GM23338 (cell line): Measurements from ENCODE around the gene ANKRD27. TPM values are rescaled to one million over a fixed set of nuclear protein-coding genes. Genes with fewer than 3 reads are reported as not detected.

Experiments
- ATAC-seq: fragments of 200-7000 bp; cut with Tn5 transposase; 3 replicates; pipeline ENCODE4 v1.9.1; 2020
- DNase-seq: peaks from one replicate; pipeline ENCODE4 v3.0.0-alpha.2; 2015; ENCODE audit warnings: low spot score
- H2AFZ ChIP-seq: fragments of 200-600 bp; sonication (generic); 2 replicates; pipeline ENCODE4 v1.8.0; 2016; ENCODE audit warnings: antibody characterized with exemption, mild to moderate bottlenecking, moderate library complexity
- H3F3A ChIP-seq: fragments of 200-600 bp; sonication (generic); replicated peaks from 2 replicates; pipeline ENCODE4 v1.8.0; 2017; ENCODE audit warnings: antibody characterized with exemption, mixed run types, low read depth
- H3K27ac ChIP-seq: fragments of 200-600 bp; sonication (generic); 2 replicates; pipeline ENCODE4 v1.6.1; 2016; ENCODE audit warnings: low read depth
- H3K27me3 ChIP-seq: fragments of 200-600 bp; sonication (generic); 2 replicates; pipeline ENCODE4 v1.8.0; 2016; ENCODE audit warnings: mild to moderate bottlenecking, mixed run types, moderate library complexity; ENCODE audit not compliant: insufficient read depth
- H3K36me3 ChIP-seq: fragments of 200-600 bp; sonication (generic); 2 replicates; pipeline ENCODE4 v1.8.0; 2016; ENCODE audit warnings: mild to moderate bottlenecking; ENCODE audit not compliant: insufficient read depth
- H3K4me1 ChIP-seq: fragments of 200-600 bp; sonication (generic); 2 replicates; pipeline ENCODE4 v1.8.0; 2016; ENCODE audit warnings: mild to moderate bottlenecking, moderate library complexity; ENCODE audit not compliant: insufficient read depth
- H3K4me2 ChIP-seq: fragments of 200-600 bp; sonication (generic); 2 replicates; pipeline ENCODE4 v1.7.1; 2017; ENCODE audit warnings: mixed run types
- H3K4me3 ChIP-seq: fragments of 200-600 bp; sonication (generic); 2 replicates; pipeline ENCODE4 v1.6.1; 2016; ENCODE audit warnings: mixed run types
- H3K79me2 ChIP-seq: fragments of 200-600 bp; sonication (generic); replicated peaks from 2 replicates; pipeline ENCODE4 v1.8.0; 2017; ENCODE audit warnings: mild to moderate bottlenecking; ENCODE audit not compliant: insufficient read depth
- H3K9me2 ChIP-seq: fragments of 200-600 bp; sonication (generic); 2 replicates; pipeline ENCODE4 v1.8.0; 2017; ENCODE audit not compliant: insufficient read depth
- H4K20me1 ChIP-seq: fragments of 200-600 bp; sonication (generic); replicated peaks from 2 replicates; pipeline ENCODE4 v1.8.0; 2017; ENCODE audit warnings: mild to moderate bottlenecking; ENCODE audit not compliant: insufficient read depth
- H3K27ac Mint-ChIP-seq: 2 replicates; pipeline ENCODE4 v1.8.0; 2020; ENCODE audit warnings: inconsistent platforms, mild to moderate bottlenecking, moderate library complexity, mixed read lengths
- H3K27me3 Mint-ChIP-seq: 3 replicates; pipeline ENCODE4 v1.8.0; 2022; ENCODE audit warnings: low read depth, mild to moderate bottlenecking, moderate library complexity, mixed read lengths, inconsistent platforms; ENCODE audit not compliant: insufficient read depth, poor library complexity
- H3K36me3 Mint-ChIP-seq: 3 replicates; pipeline ENCODE4 v1.8.0; 2021; ENCODE audit warnings: low read depth, mild to moderate bottlenecking, inconsistent platforms, moderate library complexity, mixed read lengths
- H3K4me1 Mint-ChIP-seq: 3 replicates; pipeline ENCODE4 v1.8.0; 2020; ENCODE audit warnings: mild to moderate bottlenecking, inconsistent platforms, mixed read lengths
- H3K4me3 Mint-ChIP-seq: 3 replicates; pipeline ENCODE4 v1.8.0; 2021; ENCODE audit warnings: moderate library complexity, mild to moderate bottlenecking, inconsistent platforms, mixed read lengths
- H3K9me3 Mint-ChIP-seq: 3 replicates; pipeline ENCODE4 v1.8.0; 2020; ENCODE audit warnings: moderate library complexity, mild to moderate bottlenecking, inconsistent platforms, mixed read lengths
- CREB1 ChIP-seq: fragments of 250-450 bp; sonication (Bioruptor Pico); IDR thresholded peaks from 2 replicates; pipeline ENCODE4 v1.5.0; 2020; ENCODE audit warnings: low read depth, mild to moderate bottlenecking, moderate library complexity
- ETS1 ChIP-seq: IDR thresholded peaks from 2 replicates; pipeline ENCODE4 v1.6.1; 2016; ENCODE audit warnings: antibody characterized with exemption
- EZH2 ChIP-seq: fragments of 200-600 bp; sonication (generic); IDR thresholded peaks from one replicate; pipeline ENCODE4 v1.8.0; 2017; ENCODE audit warnings: antibody characterized with exemption, mild to moderate bottlenecking, low read depth; ENCODE audit not compliant: unreplicated experiment
- EZH2phosphoT487 ChIP-seq: fragments of 200-600 bp; sonication (generic); IDR thresholded peaks from one replicate; pipeline ENCODE4 v1.8.1; 2018; ENCODE audit warnings: antibody characterized with exemption; ENCODE audit not compliant: unreplicated experiment
- JUNB ChIP-seq: IDR thresholded peaks from one replicate; pipeline ENCODE4 v1.6.1; 2016; ENCODE audit warnings: antibody characterized with exemption; ENCODE audit not compliant: unreplicated experiment
- NANOG ChIP-seq: IDR thresholded peaks from 2 replicates; pipeline ENCODE4 v1.6.1; 2016; ENCODE audit warnings: antibody characterized with exemption, borderline replicate concordance
- POLR2AphosphoS5 ChIP-seq: IDR thresholded peaks from 2 replicates; pipeline ENCODE4 v1.6.1; 2016; ENCODE audit warnings: antibody characterized with exemption, low read depth
- STAT1 ChIP-seq: IDR thresholded peaks from one replicate; pipeline ENCODE4 v1.6.1; 2016; ENCODE audit warnings: antibody characterized with exemption; ENCODE audit not compliant: unreplicated experiment
- ZNF114 ChIP-seq: fragments of 250-450 bp; sonication (Bioruptor Pico); IDR thresholded peaks from 2 replicates; pipeline ENCODE4 v1.5.0; 2020; ENCODE audit warnings: mild to moderate bottlenecking, moderate library complexity
- ZNF331 ChIP-seq: fragments of 250-450 bp; sonication (Bioruptor Pico); IDR thresholded peaks from 2 replicates; pipeline ENCODE4 v1.5.0; 2020; ENCODE audit warnings: low read depth, mild to moderate bottlenecking, moderate library complexity
- ZNF462 ChIP-seq: fragments of 250-450 bp; sonication (Bioruptor Pico); IDR thresholded peaks from 2 replicates; pipeline ENCODE4 v1.5.0; 2020; ENCODE audit warnings: mild to moderate bottlenecking, moderate library complexity
- polyA plus RNA-seq: library from polyadenylated mRNA; unstranded; fragments of >200 nt; fragmentation: Nextera tagmentation; extraction: Ambion mirVana; gene quantifications from 2 replicates; pipeline ENCODE4 v1.2.1, GENCODE V29; 2016
- total RNA-seq: library from RNA; depleted of rRNA; stranded (reverse); fragments of >200 nt; shearing (Covaris generic); gene quantifications from 2 replicates; pipeline ENCODE4 v1.2.3, GENCODE V29; 2014
- TF ChIP-seq, protein P1 (sequence below): IDR thresholded peaks from one replicate; pipeline ENCODE4 v1.6.1; 2018; ENCODE audit warnings: antibody characterized with exemption; ENCODE audit not compliant: unreplicated experiment
- TF ChIP-seq, protein P2 (sequence below), 2 experiments: fragments of 200-600 bp in 1 of 2; sonication (generic) in 1 of 2; conservative IDR thresholded peaks; 2 replicates each; pipeline versions ENCODE4 v1.5.1 to v1.6.1; 2016 to 2017; ENCODE audit warnings: antibody characterized with exemption in 2 of 2, low read depth in 2 of 2, mild to moderate bottlenecking in 2 of 2, moderate library complexity in 1 of 2

ANKRD27 gene
- total and polyA plus RNA-seq, 2 experiments from 2014 or later = 16.7 to 48.7 TPM

DNA sequence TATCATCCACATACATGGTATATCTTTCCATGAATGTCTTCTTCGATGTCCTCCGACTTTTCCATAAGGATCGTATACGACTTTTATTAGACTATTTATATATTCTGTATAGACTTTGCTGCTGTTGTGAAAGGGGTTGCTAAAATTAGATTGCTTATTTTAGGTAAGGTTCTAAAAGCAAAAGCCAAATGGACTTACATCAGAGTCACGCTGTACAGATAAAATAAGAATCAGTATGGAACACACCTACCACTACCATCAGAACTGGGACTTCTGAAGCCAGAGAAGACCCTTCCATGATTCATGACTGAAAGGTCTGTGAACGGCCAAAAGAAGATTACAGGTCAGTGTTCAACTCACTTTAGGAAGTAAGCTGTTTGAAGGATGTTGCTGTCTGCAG, 8.9 kb downstream of the ANKRD27 start:
- H3K4me3 ChIP-seq = no peak overlapping the region
- H3K27ac Mint-ChIP-seq = no peak overlapping the region
- H3K4me2 ChIP-seq = no peak overlapping the region
- ATAC-seq = no peak
- peaks cover 2% of the 10 kb centered on the region; the same call in 2 of the 3 replicates for H3K4me1 Mint-ChIP-seq
- H3K9me2 ChIP-seq = no peaks in the 10 kb centered on the region
- peaks cover 6% of the 10 kb centered on the region for H4K20me1 ChIP-seq
- H3K36me3 Mint-ChIP-seq = peaks cover 7% of the 10 kb centered on the region; the same call in 1 of the 3 replicates
- peaks cover 2% of the 10 kb centered on the region for H3K27me3 Mint-ChIP-seq
- H3K36me3 ChIP-seq = no peaks in the 10 kb centered on the region
- H3K9me3 Mint-ChIP-seq = no peaks in the 10 kb centered on the region
- H3K27ac ChIP-seq = no peak overlapping the region
- DNase-seq = no peak
- no peaks in the 10 kb centered on the region for H3K4me1 ChIP-seq
- H3K4me3 Mint-ChIP-seq = no peak overlapping the region
- TF ChIP-seq CREB1 (CRISPR knock-in tag) (no peak), ZNF462 (no peak), ZNF114 (CRISPR knock-in tag) (no peak), ETS1 (no peak), NANOG (no peak), JUNB (no peak), EZH2 (no peak), EZH2phosphoT487 (no peak), STAT1 (no peak), ZNF331 (CRISPR knock-in tag) (no peak), POLR2AphosphoS5 (no peak)
- TF ChIP-seq, protein P1, sequence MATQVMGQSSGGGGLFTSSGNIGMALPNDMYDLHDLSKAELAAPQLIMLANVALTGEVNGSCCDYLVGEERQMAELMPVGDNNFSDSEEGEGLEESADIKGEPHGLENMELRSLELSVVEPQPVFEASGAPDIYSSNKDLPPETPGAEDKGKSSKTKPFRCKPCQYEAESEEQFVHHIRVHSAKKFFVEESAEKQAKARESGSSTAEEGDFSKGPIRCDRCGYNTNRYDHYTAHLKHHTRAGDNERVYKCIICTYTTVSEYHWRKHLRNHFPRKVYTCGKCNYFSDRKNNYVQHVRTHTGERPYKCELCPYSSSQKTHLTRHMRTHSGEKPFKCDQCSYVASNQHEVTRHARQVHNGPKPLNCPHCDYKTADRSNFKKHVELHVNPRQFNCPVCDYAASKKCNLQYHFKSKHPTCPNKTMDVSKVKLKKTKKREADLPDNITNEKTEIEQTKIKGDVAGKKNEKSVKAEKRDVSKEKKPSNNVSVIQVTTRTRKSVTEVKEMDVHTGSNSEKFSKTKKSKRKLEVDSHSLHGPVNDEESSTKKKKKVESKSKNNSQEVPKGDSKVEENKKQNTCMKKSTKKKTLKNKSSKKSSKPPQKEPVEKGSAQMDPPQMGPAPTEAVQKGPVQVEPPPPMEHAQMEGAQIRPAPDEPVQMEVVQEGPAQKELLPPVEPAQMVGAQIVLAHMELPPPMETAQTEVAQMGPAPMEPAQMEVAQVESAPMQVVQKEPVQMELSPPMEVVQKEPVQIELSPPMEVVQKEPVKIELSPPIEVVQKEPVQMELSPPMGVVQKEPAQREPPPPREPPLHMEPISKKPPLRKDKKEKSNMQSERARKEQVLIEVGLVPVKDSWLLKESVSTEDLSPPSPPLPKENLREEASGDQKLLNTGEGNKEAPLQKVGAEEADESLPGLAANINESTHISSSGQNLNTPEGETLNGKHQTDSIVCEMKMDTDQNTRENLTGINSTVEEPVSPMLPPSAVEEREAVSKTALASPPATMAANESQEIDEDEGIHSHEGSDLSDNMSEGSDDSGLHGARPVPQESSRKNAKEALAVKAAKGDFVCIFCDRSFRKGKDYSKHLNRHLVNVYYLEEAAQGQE = no peak
- TF ChIP-seq, protein P2, sequence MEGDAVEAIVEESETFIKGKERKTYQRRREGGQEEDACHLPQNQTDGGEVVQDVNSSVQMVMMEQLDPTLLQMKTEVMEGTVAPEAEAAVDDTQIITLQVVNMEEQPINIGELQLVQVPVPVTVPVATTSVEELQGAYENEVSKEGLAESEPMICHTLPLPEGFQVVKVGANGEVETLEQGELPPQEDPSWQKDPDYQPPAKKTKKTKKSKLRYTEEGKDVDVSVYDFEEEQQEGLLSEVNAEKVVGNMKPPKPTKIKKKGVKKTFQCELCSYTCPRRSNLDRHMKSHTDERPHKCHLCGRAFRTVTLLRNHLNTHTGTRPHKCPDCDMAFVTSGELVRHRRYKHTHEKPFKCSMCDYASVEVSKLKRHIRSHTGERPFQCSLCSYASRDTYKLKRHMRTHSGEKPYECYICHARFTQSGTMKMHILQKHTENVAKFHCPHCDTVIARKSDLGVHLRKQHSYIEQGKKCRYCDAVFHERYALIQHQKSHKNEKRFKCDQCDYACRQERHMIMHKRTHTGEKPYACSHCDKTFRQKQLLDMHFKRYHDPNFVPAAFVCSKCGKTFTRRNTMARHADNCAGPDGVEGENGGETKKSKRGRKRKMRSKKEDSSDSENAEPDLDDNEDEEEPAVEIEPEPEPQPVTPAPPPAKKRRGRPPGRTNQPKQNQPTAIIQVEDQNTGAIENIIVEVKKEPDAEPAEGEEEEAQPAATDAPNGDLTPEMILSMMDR (conservative IDR thresholded peaks at IDR 0.05; ENCODE audit: low read depth in 2 of 2) = no peak
- H2AFZ ChIP-seq = no peak overlapping the region
- peaks cover 95% of the 10 kb centered on the region for H3K79me2 ChIP-seq
- no peaks in the 10 kb centered on the region for H3F3A ChIP-seq
- no peaks in the 10 kb centered on the region for H3K27me3 ChIP-seq
